Hepatocyte (in vitro differentiated cells): Measurements from ENCODE around the gene CELSR3. TPM values are rescaled to one million over a fixed set of nuclear protein-coding genes. Genes with fewer than 3 reads are reported as not detected.
A peak's percentile ranks its signal among the peaks of the same experiment; 100 is the strongest.

Experiments
- DNase-seq: peaks from one replicate; pipeline ENCODE4 v3.0.0-alpha.2; 2016; ENCODE audit warnings: low spot score
- H2AFZ ChIP-seq: fragments of 200-600 bp; sonication (generic); 2 replicates; pipeline ENCODE4 v1.6.0; 2016; ENCODE audit warnings: antibody characterized with exemption, mild to moderate bottlenecking
- H3K27ac ChIP-seq: fragments of 200-600 bp; sonication (generic); 2 replicates; pipeline ENCODE4 v1.5.1; 2016; ENCODE audit warnings: mild to moderate bottlenecking
- H3K27me3 ChIP-seq: fragments of 200-600 bp; sonication (generic); 2 replicates; pipeline ENCODE4 v1.6.1; 2016
- H3K36me3 ChIP-seq: fragments of 200-600 bp; sonication (generic); replicated peaks from 2 replicates; pipeline ENCODE4 v1.5.1; 2016; ENCODE audit warnings: low read depth; ENCODE audit not compliant: insufficient read depth
- H3K4me1 ChIP-seq: fragments of 200-600 bp; sonication (generic); 2 replicates; pipeline ENCODE4 v1.5.1; 2016; ENCODE audit warnings: mild to moderate bottlenecking, moderate library complexity; ENCODE audit not compliant: insufficient read depth
- H3K4me2 ChIP-seq: fragments of 200-600 bp; sonication (generic); 2 replicates; pipeline ENCODE4 v1.6.0; 2016
- H3K4me3 ChIP-seq: fragments of 200-600 bp; sonication (generic); 2 replicates; pipeline ENCODE4 v1.5.1; 2016; ENCODE audit warnings: mild to moderate bottlenecking
- H3K79me2 ChIP-seq: fragments of 200-600 bp; sonication (generic); 2 replicates; pipeline ENCODE4 v1.6.0; 2017; ENCODE audit warnings: mild to moderate bottlenecking
- H3K9me2 ChIP-seq: fragments of 200-600 bp; sonication (generic); replicated peaks from 2 replicates; pipeline ENCODE4 v1.6.0; 2017; ENCODE audit warnings: mild to moderate bottlenecking; ENCODE audit not compliant: insufficient read depth
- H3K9me3 ChIP-seq: fragments of 200-600 bp; sonication (generic); 2 replicates; pipeline ENCODE4 v1.5.1; 2016; ENCODE audit warnings: low read depth, mild to moderate bottlenecking
- H4K20me1 ChIP-seq: fragments of 200-600 bp; sonication (generic); 2 replicates; pipeline ENCODE4 v1.6.0; 2016; ENCODE audit warnings: mild to moderate bottlenecking; ENCODE audit not compliant: insufficient read depth, poor library complexity, severe bottlenecking
- EZH2 ChIP-seq: fragments of 200-600 bp; sonication (generic); IDR thresholded peaks from 2 replicates; pipeline ENCODE4 v1.6.1; 2016; ENCODE audit warnings: antibody characterized with exemption, mild to moderate bottlenecking, borderline replicate concordance
- EZH2phosphoT487 ChIP-seq: fragments of 200-600 bp; sonication (generic); IDR thresholded peaks from one replicate; pipeline ENCODE4 v1.6.1; 2018; ENCODE audit warnings: antibody characterized with exemption, mild to moderate bottlenecking, low read depth, moderate library complexity; ENCODE audit not compliant: unreplicated experiment, severe bottlenecking
- WGBS: methylation state at CpG from one replicate; pipeline ENCODE4 v1.1.6; 2016; ENCODE audit warnings: low lambda C conversion rate; ENCODE audit errors: missing lambda C conversion rate; 5-methylcytosine and 5-hydroxymethylcytosine counted together
- polyA plus RNA-seq: library from polyadenylated mRNA; unstranded; fragments of >200 nt; fragmentation: Nextera tagmentation; extraction: Ambion mirVana; gene quantifications from 2 replicates; pipeline ENCODE4 v1.2.1, GENCODE V29; 2016
- total RNA-seq: library from RNA; depleted of rRNA; stranded (reverse); fragments of >200 nt; gene quantifications from 2 replicates; pipeline ENCODE4 v1.2.3, GENCODE V29; 2014
- TF ChIP-seq, protein P1 (sequence below): fragments of 200-600 bp; sonication (generic); IDR thresholded peaks from 2 replicates; pipeline ENCODE4 v1.5.1; 2016; ENCODE audit warnings: antibody characterized with exemption, mild to moderate bottlenecking; ENCODE audit not compliant: poor library complexity

The CELSR3 gene
- total and polyA plus RNA-seq, 2 experiments from 2014 or later = 1.8 to 1.9 TPM

DNA sequence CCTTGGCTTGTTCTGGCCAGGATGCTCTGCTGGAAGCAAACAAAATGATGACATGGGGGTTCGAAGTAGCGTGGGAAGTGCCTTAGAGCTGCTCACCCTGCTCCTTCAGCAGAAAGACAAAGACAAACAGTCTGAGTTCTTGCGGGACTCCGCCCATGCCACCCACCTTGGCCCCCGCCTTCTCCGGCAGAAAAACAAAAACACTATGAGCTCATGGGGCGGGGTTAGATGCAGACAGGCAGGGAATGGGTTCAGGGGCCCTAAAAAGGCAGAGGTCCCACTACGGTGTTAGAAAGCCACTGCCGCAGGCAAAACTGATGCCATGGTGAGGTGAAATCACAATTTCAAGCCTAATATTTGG lies 32.7 kb upstream of the CELSR3 start:
- DNase-seq = no peak
- TF ChIP-seq EZH2 (no peak), EZH2phosphoT487 (no peak)
- TF ChIP-seq, protein P1, sequence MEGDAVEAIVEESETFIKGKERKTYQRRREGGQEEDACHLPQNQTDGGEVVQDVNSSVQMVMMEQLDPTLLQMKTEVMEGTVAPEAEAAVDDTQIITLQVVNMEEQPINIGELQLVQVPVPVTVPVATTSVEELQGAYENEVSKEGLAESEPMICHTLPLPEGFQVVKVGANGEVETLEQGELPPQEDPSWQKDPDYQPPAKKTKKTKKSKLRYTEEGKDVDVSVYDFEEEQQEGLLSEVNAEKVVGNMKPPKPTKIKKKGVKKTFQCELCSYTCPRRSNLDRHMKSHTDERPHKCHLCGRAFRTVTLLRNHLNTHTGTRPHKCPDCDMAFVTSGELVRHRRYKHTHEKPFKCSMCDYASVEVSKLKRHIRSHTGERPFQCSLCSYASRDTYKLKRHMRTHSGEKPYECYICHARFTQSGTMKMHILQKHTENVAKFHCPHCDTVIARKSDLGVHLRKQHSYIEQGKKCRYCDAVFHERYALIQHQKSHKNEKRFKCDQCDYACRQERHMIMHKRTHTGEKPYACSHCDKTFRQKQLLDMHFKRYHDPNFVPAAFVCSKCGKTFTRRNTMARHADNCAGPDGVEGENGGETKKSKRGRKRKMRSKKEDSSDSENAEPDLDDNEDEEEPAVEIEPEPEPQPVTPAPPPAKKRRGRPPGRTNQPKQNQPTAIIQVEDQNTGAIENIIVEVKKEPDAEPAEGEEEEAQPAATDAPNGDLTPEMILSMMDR = no peak
- H3K4me2 ChIP-seq = peak overlapping the region; percentile 31
- H3K9me2 ChIP-seq = no peaks in the 10 kb centered on the region
- peak overlapping the region; percentile 73 for H3K27ac ChIP-seq
- no peaks in the 10 kb centered on the region for H3K36me3 ChIP-seq
- WGBS = 81% methylated on average over 9 of the region's 9 CpGs
- no peaks in the 10 kb centered on the region for H3K27me3 ChIP-seq
- no peak overlapping the region for H2AFZ ChIP-seq
- no peaks in the 10 kb centered on the region for H3K9me3 ChIP-seq
- no peak overlapping the region for H3K4me3 ChIP-seq
- peaks cover 96% of the 10 kb centered on the region for H3K79me2 ChIP-seq
- H4K20me1 ChIP-seq = peaks cover 97% of the 10 kb centered on the region
- H3K4me1 ChIP-seq = peaks cover 30% of the 10 kb centered on the region

DNA sequence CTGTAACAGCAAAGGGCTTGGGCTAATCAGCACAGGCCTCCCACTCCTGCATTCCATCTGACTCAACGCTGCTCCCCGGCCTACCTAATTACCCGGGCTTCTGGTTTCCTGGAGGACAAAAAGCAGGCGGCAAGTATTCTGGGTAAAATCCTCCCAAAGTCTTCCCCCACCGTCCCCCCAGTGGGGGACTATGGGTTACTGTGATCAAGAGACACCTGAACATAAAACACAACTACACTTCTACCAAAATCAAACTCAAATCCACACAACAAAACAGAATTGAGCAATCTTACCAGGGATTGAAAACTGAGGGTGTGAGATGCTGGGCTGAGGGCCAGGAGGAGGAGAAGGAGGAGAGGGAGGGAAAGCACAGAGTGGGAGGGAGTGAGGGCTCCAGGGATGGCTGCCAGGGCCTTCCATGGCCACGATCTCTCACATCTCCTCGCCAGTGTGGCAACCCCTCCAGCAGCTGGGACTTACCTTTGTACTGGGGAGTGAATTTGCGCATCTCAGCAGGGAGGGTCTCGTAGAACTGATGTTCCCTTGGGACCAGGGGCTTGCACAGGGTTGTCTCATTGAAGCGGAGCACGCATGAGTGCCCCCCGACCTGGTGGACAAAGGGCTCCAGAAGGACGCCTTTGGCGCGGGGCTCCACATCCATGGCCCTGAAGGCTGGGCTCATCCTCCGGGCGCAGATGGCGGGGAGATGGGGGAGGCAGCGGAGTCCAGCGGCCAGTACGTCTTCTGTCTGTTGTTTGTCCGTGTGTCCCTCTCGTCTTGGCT lies 32.1 kb upstream of the CELSR3 start:
- Histone ChIP-seq H3K4me2 (peak overlapping the region; percentile 31), H4K20me1 (peaks cover 97% of the 10 kb centered on the region), H3K27ac (peak overlapping the region; percentile 73), H3K36me3 (no peaks in the 10 kb centered on the region), H2AFZ (no peak overlapping the region), H3K79me2 (peaks cover 93% of the 10 kb centered on the region), H3K4me1 (peaks cover 30% of the 10 kb centered on the region), H3K27me3 (no peaks in the 10 kb centered on the region), H3K4me3 (no peak overlapping the region), H3K9me2 (no peaks in the 10 kb centered on the region), H3K9me3 (no peaks in the 10 kb centered on the region)
- TF ChIP-seq EZH2 = no peak
- no peak for TF ChIP-seq EZH2phosphoT487
- TF ChIP-seq, protein P1 = no peak
- 79% methylated on average over 23 of the region's 23 CpGs for WGBS
- peak; percentile 58 for DNase-seq

DNA sequence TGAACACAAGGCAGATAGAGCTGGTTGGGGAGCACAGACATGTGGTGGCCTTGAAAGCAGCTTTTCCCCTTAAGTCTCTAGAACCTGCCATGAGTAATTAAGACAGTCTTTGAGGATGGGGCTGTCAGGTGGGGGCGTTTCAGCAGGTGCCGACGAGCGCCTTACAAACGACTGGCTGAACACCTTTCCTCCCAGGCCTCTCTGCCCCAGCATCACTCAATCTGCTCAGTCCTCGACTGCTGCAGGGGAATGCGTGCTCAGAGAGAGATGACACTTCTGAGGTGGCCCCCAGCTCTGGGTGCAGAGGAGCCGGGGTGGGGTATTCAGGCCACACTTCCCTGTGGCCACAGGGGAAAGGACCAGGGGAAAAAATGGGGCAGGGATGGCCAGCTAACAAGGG lies 31.1 kb upstream of the CELSR3 start:
- no peak overlapping the region for H2AFZ ChIP-seq
- whole genome bisulfite sequencing = 91% methylated on average over 8 of the region's 8 CpGs
- H3K4me3 ChIP-seq = no peak overlapping the region
- no peaks in the 10 kb centered on the region for H3K9me3 ChIP-seq
- peaks cover 97% of the 10 kb centered on the region for H4K20me1 ChIP-seq
- no peak for DNase-seq
- H3K4me2 ChIP-seq = peak overlapping the region; percentile 31
- H3K9me2 ChIP-seq = no peaks in the 10 kb centered on the region
- no peaks in the 10 kb centered on the region for H3K36me3 ChIP-seq
- no peak for TF ChIP-seq EZH2phosphoT487
- no peak for TF ChIP-seq EZH2
- TF ChIP-seq, protein P1 = no peak
- peaks cover 84% of the 10 kb centered on the region for H3K79me2 ChIP-seq
- H3K27ac ChIP-seq = peak overlapping the region; percentile 73
- no peaks in the 10 kb centered on the region for H3K27me3 ChIP-seq
- peaks cover 30% of the 10 kb centered on the region for H3K4me1 ChIP-seq
